ENCODE results near the gene USP6NL. TPM values are rescaled to one million over a fixed set of nuclear protein-coding genes. Genes with fewer than 3 reads are reported as not detected.

The USP6NL gene
- total and polyA plus RNA-seq, 5 donors from 2014 or later = 0.46 to 2.8 (median 1.7) TPM

- H3K4me3 Mint-ChIP-seq = no peak overlapping the region
- ATAC-seq (ENCODE audit: low read depth in 2 of 2) = no peak
These were observed 64.9 kb downstream of the USP6NL start for GRCh38 chr10:11546581-11546980.

GRCh38 chr10:11541296-11541695 is 70.2 kb downstream of the USP6NL start:
- H3K4me3 Mint-ChIP-seq = no peak overlapping the region
- Histone ChIP-seq H3K27ac (ENCODE audit: insufficient read depth, low read length, poor library complexity, severe bottlenecking) (no peak overlapping the region), H3K4me3 (ENCODE audit: low read depth, low read length) (no peak overlapping the region), H3K9me3 (ENCODE audit: control insufficient read depth in 2 of 2, low read length in 2 of 2) (no peaks in the 10 kb centered on the region), H3K4me1 (ENCODE audit: control insufficient read depth, insufficient read depth, low read length, poor library complexity, severe bottlenecking) (no peaks in the 10 kb centered on the region), H3K27me3 (ENCODE audit: control insufficient read depth, insufficient read depth, low read length) (no peaks in the 10 kb centered on the region), H3K36me3 (ENCODE audit: control insufficient read depth, insufficient read depth, low read length) (no peaks in the 10 kb centered on the region)
- H3K27ac Mint-ChIP-seq = no peak overlapping the region
- H3K27me3 Mint-ChIP-seq = no peaks in the 10 kb centered on the region
- peaks cover 0 to 4% (median 0%) of the 10 kb centered on the region in 4 donors for H3K4me1 Mint-ChIP-seq
- DNase-seq (no peak), ATAC-seq (ENCODE audit: low read depth in 2 of 2) (no peak)
- H3K9me3 Mint-ChIP-seq = peaks cover 0 to 1% (median 0%) of the 10 kb centered on the region in 7 donors
- no peaks in the 10 kb centered on the region for H3K36me3 Mint-ChIP-seq

More at GRCh38 chr10:11546581-11546980, 64.9 kb downstream of the USP6NL start:
- Histone ChIP-seq H3K4me1 (ENCODE audit: control insufficient read depth, insufficient read depth, low read length, poor library complexity, severe bottlenecking) (no peaks in the 10 kb centered on the region), H3K27me3 (ENCODE audit: control insufficient read depth, insufficient read depth, low read length) (no peaks in the 10 kb centered on the region), H3K27ac (ENCODE audit: insufficient read depth, low read length, poor library complexity, severe bottlenecking) (no peak overlapping the region), H3K4me3 (ENCODE audit: low read depth, low read length) (no peak overlapping the region), H3K9me3 (ENCODE audit: control insufficient read depth in 2 of 2, low read length in 2 of 2) (no peaks in the 10 kb centered on the region), H3K36me3 (ENCODE audit: control insufficient read depth, insufficient read depth, low read length) (no peaks in the 10 kb centered on the region)
- H3K4me1 Mint-ChIP-seq = no peaks in the 10 kb centered on the region
- H3K36me3 Mint-ChIP-seq = no peaks in the 10 kb centered on the region
- no peak for DNase-seq
- no peaks in the 10 kb centered on the region for H3K27me3 Mint-ChIP-seq
- H3K9me3 Mint-ChIP-seq = no peaks in the 10 kb centered on the region
- no peak overlapping the region for H3K27ac Mint-ChIP-seq

GRCh38 chr10:11539191-11539868 is 72.1 kb downstream of the USP6NL start:
- Mint-ChIP-seq H3K27ac (peak overlapping the region in 1 of 3 donors; percentile 76), H3K36me3 (no peaks in the 10 kb centered on the region), H3K4me1 (peaks cover 0 to 4% (median 0%) of the 10 kb centered on the region in 4 donors), H3K9me3 (peaks cover 0 to 1% (median 0%) of the 10 kb centered on the region in 7 donors), H3K27me3 (peaks cover 5% of the 10 kb centered on the region), H3K4me3 (no peak overlapping the region)
- Histone ChIP-seq H3K27me3 (ENCODE audit: control insufficient read depth, insufficient read depth, low read length) (no peaks in the 10 kb centered on the region), H3K27ac (ENCODE audit: insufficient read depth, low read length, poor library complexity, severe bottlenecking) (no peak overlapping the region), H3K9me3 (ENCODE audit: control insufficient read depth in 2 of 2, low read length in 2 of 2) (no peaks in the 10 kb centered on the region), H3K4me1 (ENCODE audit: control insufficient read depth, insufficient read depth, low read length, poor library complexity, severe bottlenecking) (no peaks in the 10 kb centered on the region), H3K4me3 (ENCODE audit: low read depth, low read length) (no peak overlapping the region), H3K36me3 (ENCODE audit: control insufficient read depth, insufficient read depth, low read length) (no peaks in the 10 kb centered on the region)
- no peak for DNase-seq
- no peak for ATAC-seq (ENCODE audit: low read depth in 2 of 2)

- H3K27me3 Mint-ChIP-seq = peaks cover 5% of the 10 kb centered on the region
- ATAC-seq (ENCODE audit: low read depth in 2 of 2) = no peak
- H3K9me3 Mint-ChIP-seq = peaks cover 0 to 1% (median 0%) of the 10 kb centered on the region in 7 donors
- peak overlapping the region in 1 of 3 donors; percentile 76 for H3K27ac Mint-ChIP-seq
- Histone ChIP-seq H3K4me1 (ENCODE audit: control insufficient read depth, insufficient read depth, low read length, poor library complexity, severe bottlenecking) (no peaks in the 10 kb centered on the region), H3K27me3 (ENCODE audit: control insufficient read depth, insufficient read depth, low read length) (no peaks in the 10 kb centered on the region), H3K36me3 (ENCODE audit: control insufficient read depth, insufficient read depth, low read length) (no peaks in the 10 kb centered on the region), H3K9me3 (ENCODE audit: control insufficient read depth in 2 of 2, low read length in 2 of 2) (no peaks in the 10 kb centered on the region), H3K4me3 (ENCODE audit: low read depth, low read length) (no peak overlapping the region), H3K27ac (ENCODE audit: insufficient read depth, low read length, poor library complexity, severe bottlenecking) (no peak overlapping the region)
- DNase-seq = no peak
- peaks cover 0 to 5% (median 2%) of the 10 kb centered on the region in 4 donors for H3K4me1 Mint-ChIP-seq
- no peaks in the 10 kb centered on the region for H3K36me3 Mint-ChIP-seq
- H3K4me3 Mint-ChIP-seq = no peak overlapping the region
These were observed 72.6 kb downstream of the USP6NL start for GRCh38 chr10:11538834-11539190.

GRCh38 chr10:11536228-11536627 is 75.2 kb downstream of the USP6NL start:
- Mint-ChIP-seq H3K4me1 (peaks cover 0 to 13% (median 6%) of the 10 kb centered on the region in 4 donors), H3K36me3 (no peaks in the 10 kb centered on the region), H3K4me3 (no peak overlapping the region), H3K9me3 (peaks cover 0 to 1% (median 0%) of the 10 kb centered on the region in 7 donors), H3K27me3 (peaks cover 8% of the 10 kb centered on the region), H3K27ac (no peak overlapping the region)
- no peaks in the 10 kb centered on the region for H3K9me3 ChIP-seq (ENCODE audit: control insufficient read depth in 2 of 2, low read length in 2 of 2)
- H3K36me3 ChIP-seq (ENCODE audit: control insufficient read depth, insufficient read depth, low read length) = no peaks in the 10 kb centered on the region
- peaks cover 4% of the 10 kb centered on the region for H3K27me3 ChIP-seq (ENCODE audit: control insufficient read depth, insufficient read depth, low read length)
- no peak overlapping the region for H3K4me3 ChIP-seq (ENCODE audit: low read depth, low read length)
- no peaks in the 10 kb centered on the region for H3K4me1 ChIP-seq (ENCODE audit: control insufficient read depth, insufficient read depth, low read length, poor library complexity, severe bottlenecking)
- H3K27ac ChIP-seq (ENCODE audit: insufficient read depth, low read length, poor library complexity, severe bottlenecking) = no peak overlapping the region
- DNase-seq (no peak), ATAC-seq (ENCODE audit: low read depth in 2 of 2) (no peak)

GRCh38 chr10:11535346-11535959 is 76.0 kb downstream of the USP6NL start:
- no peaks in the 10 kb centered on the region for H3K36me3 Mint-ChIP-seq
- ATAC-seq (ENCODE audit: low read depth in 2 of 2) (no peak), DNase-seq (no peak)
- Histone ChIP-seq H3K9me3 (ENCODE audit: control insufficient read depth in 2 of 2, low read length in 2 of 2) (no peaks in the 10 kb centered on the region), H3K4me3 (ENCODE audit: low read depth, low read length) (no peak overlapping the region), H3K36me3 (ENCODE audit: control insufficient read depth, insufficient read depth, low read length) (no peaks in the 10 kb centered on the region), H3K4me1 (ENCODE audit: control insufficient read depth, insufficient read depth, low read length, poor library complexity, severe bottlenecking) (no peaks in the 10 kb centered on the region), H3K27me3 (ENCODE audit: control insufficient read depth, insufficient read depth, low read length) (peaks cover 4% of the 10 kb centered on the region), H3K27ac (ENCODE audit: insufficient read depth, low read length, poor library complexity, severe bottlenecking) (no peak overlapping the region)
- H3K9me3 Mint-ChIP-seq = peaks cover 0 to 1% (median 0%) of the 10 kb centered on the region in 7 donors
- peaks cover 8% of the 10 kb centered on the region for H3K27me3 Mint-ChIP-seq
- H3K4me3 Mint-ChIP-seq = no peak overlapping the region
- H3K27ac Mint-ChIP-seq = no peak overlapping the region
- peaks cover 0 to 13% (median 6%) of the 10 kb centered on the region in 4 donors for H3K4me1 Mint-ChIP-seq

GRCh38 chr10:11533328-11533781 is 78.1 kb downstream of the USP6NL start:
- ATAC-seq (ENCODE audit: low read depth in 2 of 2) (no peak), DNase-seq (no peak)
- Mint-ChIP-seq H3K4me1 (peaks cover 0 to 18% (median 11%) of the 10 kb centered on the region in 4 donors), H3K27me3 (peaks cover 13% of the 10 kb centered on the region), H3K27ac (no peak overlapping the region), H3K4me3 (no peak overlapping the region), H3K9me3 (peaks cover 0 to 1% (median 0%) of the 10 kb centered on the region in 7 donors), H3K36me3 (no peaks in the 10 kb centered on the region)
- Histone ChIP-seq H3K4me1 (ENCODE audit: control insufficient read depth, insufficient read depth, low read length, poor library complexity, severe bottlenecking) (no peaks in the 10 kb centered on the region), H3K36me3 (ENCODE audit: control insufficient read depth, insufficient read depth, low read length) (no peaks in the 10 kb centered on the region), H3K27me3 (ENCODE audit: control insufficient read depth, insufficient read depth, low read length) (peaks cover 8% of the 10 kb centered on the region), H3K9me3 (ENCODE audit: control insufficient read depth in 2 of 2, low read length in 2 of 2) (no peaks in the 10 kb centered on the region), H3K27ac (ENCODE audit: insufficient read depth, low read length, poor library complexity, severe bottlenecking) (no peak overlapping the region), H3K4me3 (ENCODE audit: low read depth, low read length) (no peak overlapping the region)

Measured in CD4-positive, CD25-positive, alpha-beta regulatory T cell (primary cell).